Naive thymus-derived CD4-positive, alpha-beta T cell (primary cell): ENCODE measurements around the gene PRKAR1A. TPM values are rescaled to one million over a fixed set of nuclear protein-coding genes. Genes with fewer than 3 reads are reported as not detected.
A peak's percentile ranks its signal among the peaks of the same experiment; 100 is the strongest.

Source experiments
- ATAC-seq: fragments of 150-1000 bp; cut with Tn5 transposase; 2 replicates; pipeline ENCODE4 v1.10.0; 2021; ENCODE audit warnings: mild to moderate bottlenecking, moderate library complexity
- CTCF ChIA-PET: fragments of 350-600 bp; sonication (Branson Sonifier 250); formaldehyde crosslinking; loops from one replicate; lab custom pipeline; 2021; ENCODE audit warnings: antibody characterized with exemption; lab: Charles Lee
- POLR2A ChIA-PET: fragments of 350-600 bp; sonication (Branson Sonifier 250); formaldehyde crosslinking; loops from one replicate; lab custom pipeline; 2021; ENCODE audit warnings: antibody characterized with exemption, inconsistent platforms; lab: Charles Lee
- DNase-seq, 9 donors: peaks; one replicate each; pipeline versions ENCODE4 v3.0.0 to v3.0.0-alpha.2; 2020 to 2022; ENCODE audit warnings: mixed read lengths in 1 of 9
- H3K27ac ChIP-seq: one replicate; pipeline ENCODE4 v1.7.0; 2013; ENCODE audit warnings: mild to moderate bottlenecking, low read depth, low read length, moderate library complexity
- H3K27me3 ChIP-seq, 2 donors: one replicate each; pipeline ENCODE4 v1.7.0; 2013; ENCODE audit warnings: low read length in 2 of 2, mild to moderate bottlenecking in 2 of 2, moderate library complexity in 2 of 2; ENCODE audit not compliant: control insufficient read depth in 2 of 2, insufficient read depth in 2 of 2
- H3K36me3 ChIP-seq, 3 experiments: 1 replicate in 2 of 3; 2 replicates in 1 of 3; pipeline ENCODE4 v1.7.0; 2013; ENCODE audit warnings: low read length in 3 of 3, mild to moderate bottlenecking in 3 of 3, moderate library complexity in 1 of 3; ENCODE audit not compliant: insufficient read depth in 3 of 3, control insufficient read depth in 2 of 3
- H3K4me1 ChIP-seq, 2 donors: one replicate each; pipeline ENCODE4 v1.7.0; 2013; ENCODE audit warnings: low read length in 2 of 2, mild to moderate bottlenecking in 2 of 2, moderate library complexity in 1 of 2; ENCODE audit not compliant: control insufficient read depth in 2 of 2, insufficient read depth in 2 of 2
- H3K4me3 ChIP-seq: 2 replicates; pipeline ENCODE4 v1.7.0; 2013; ENCODE audit warnings: mild to moderate bottlenecking, low read length
- H3K9me3 ChIP-seq, 3 experiments: 1 replicate in 2 of 3; 2 replicates in 1 of 3; pipeline ENCODE4 v1.7.0; 2013; ENCODE audit warnings: low read length in 3 of 3; ENCODE audit not compliant: control insufficient read depth in 2 of 3
- H3K27ac Mint-ChIP-seq, 9 donors: one replicate each; pipeline ENCODE4 v1.8.0; 2020 to 2022; ENCODE audit warnings: mixed read lengths in 9 of 9, mild to moderate bottlenecking in 8 of 9, moderate library complexity in 5 of 9, inconsistent platforms in 2 of 9
- H3K27me3 Mint-ChIP-seq, 5 donors: one replicate each; pipeline ENCODE4 v1.8.0; 2021 to 2022; ENCODE audit warnings: mixed read lengths in 5 of 5, mild to moderate bottlenecking in 1 of 5
- H3K36me3 Mint-ChIP-seq, 5 donors: one replicate each; pipeline ENCODE4 v1.8.0; 2020 to 2022; ENCODE audit warnings: mixed read lengths in 5 of 5, mild to moderate bottlenecking in 3 of 5, inconsistent platforms in 1 of 5
- H3K4me1 Mint-ChIP-seq, 7 donors: one replicate each; pipeline ENCODE4 v1.8.0; 2020 to 2022; ENCODE audit warnings: mixed read lengths in 7 of 7, mild to moderate bottlenecking in 3 of 7, inconsistent platforms in 1 of 7
- H3K4me3 Mint-ChIP-seq, 10 donors: one replicate each; pipeline ENCODE4 v1.8.0; 2020 to 2022; ENCODE audit warnings: mild to moderate bottlenecking in 10 of 10, mixed read lengths in 10 of 10, moderate library complexity in 6 of 10, inconsistent platforms in 2 of 10
- H3K9me3 Mint-ChIP-seq, 11 donors: one replicate each; pipeline ENCODE4 v1.8.0; 2020 to 2022; ENCODE audit warnings: mixed read lengths in 11 of 11, mild to moderate bottlenecking in 4 of 11, inconsistent platforms in 1 of 11, moderate library complexity in 1 of 11
- intact Hi-C, 2 donors: fragments of 100-400 bp; cut with micrococcal nuclease; formaldehyde crosslinking; loops; one replicate each; pipeline ENCODE4 v1.15.1; 2023
- polyA plus RNA-seq, 2 donors: library from polyadenylated mRNA; unstranded; fragments of 300-500 nt; fragmentation: Illumina TruSeq; gene quantifications; one replicate each; pipeline ENCODE4 v1.2.3, GENCODE V29; 2021
- total RNA-seq, 6 experiments: library from RNA in 5 of 6; stranded (reverse) in 5 of 6; gene quantifications; 1 replicate in 5 of 6; 2 replicates in 1 of 6; pipeline ENCODE4 v1.2.3 and lab custom pipeline; 2021 to 2026

The PRKAR1A gene
- total and polyA plus RNA-seq, 7 experiments from 2014 or later = 115 to 224 (median 156) TPM

- H3K4me1 Mint-ChIP-seq = peaks cover 0 to 8% (median under 1%) of the 10 kb centered on the region in 7 donors
- peaks cover 4 to 37% (median 28%) of the 10 kb centered on the region in 5 donors for H3K36me3 Mint-ChIP-seq
- no peaks in the 10 kb centered on the region for H3K9me3 Mint-ChIP-seq
- H3K4me3 Mint-ChIP-seq = no peak overlapping the region
- DNase-seq (no peak), ATAC-seq (no peak)
- H3K27ac Mint-ChIP-seq = peak overlapping the region in 3 of 9 donors; percentile 1 to 73 (median 36)
- ChIA-PET CTCF (no interaction called here), POLR2A (no interaction called here)
- Histone ChIP-seq H3K27ac (no peak overlapping the region), H3K4me3 (no peak overlapping the region), H3K36me3 (peaks cover 20 to 52% (median 28%) of the 10 kb centered on the region in 3 experiments), H3K9me3 (no peaks in the 10 kb centered on the region), H3K4me1 (no peaks in the 10 kb centered on the region), H3K27me3 (no peaks in the 10 kb centered on the region)
- intact Hi-C loops = loop anchor here in 1 of 2 donors (5.0 to 10.0 kb wide), 3 partner anchors 81 to 711 kb away; no protein-coding TSS in a partner anchor
- no peaks in the 10 kb centered on the region for H3K27me3 Mint-ChIP-seq
These were observed 21.9 kb downstream of the PRKAR1A start for GRCh38 chr17:68533887-68534694.

GRCh38 chr17:68534695-68535088, 22.5 kb downstream of the PRKAR1A start:
- H3K27ac Mint-ChIP-seq = peak overlapping the region in 2 of 9 donors; percentile 31 to 68
- no peaks in the 10 kb centered on the region for H3K4me1 ChIP-seq
- H3K27me3 Mint-ChIP-seq = no peaks in the 10 kb centered on the region
- ATAC-seq = no peak
- H3K36me3 ChIP-seq = peaks cover 15 to 46% (median 22%) of the 10 kb centered on the region in 3 experiments
- no peaks in the 10 kb centered on the region for H3K27me3 ChIP-seq
- ChIA-PET CTCF (no interaction called here), POLR2A (no interaction called here)
- H3K36me3 Mint-ChIP-seq = peaks cover 4 to 37% (median 27%) of the 10 kb centered on the region in 5 donors
- peaks cover 0 to 13% (median 6%) of the 10 kb centered on the region in 7 donors for H3K4me1 Mint-ChIP-seq
- H3K27ac ChIP-seq = no peak overlapping the region
- H3K9me3 Mint-ChIP-seq = no peaks in the 10 kb centered on the region
- H3K4me3 ChIP-seq = no peak overlapping the region
- DNase-seq = no peak
- intact Hi-C loops = loop anchor here (5.0 to 10.0 kb wide), 4 partner anchors 80 to 713 kb away; no protein-coding TSS in a partner anchor
- H3K9me3 ChIP-seq = no peaks in the 10 kb centered on the region
- H3K4me3 Mint-ChIP-seq = no peak overlapping the region

DNA sequence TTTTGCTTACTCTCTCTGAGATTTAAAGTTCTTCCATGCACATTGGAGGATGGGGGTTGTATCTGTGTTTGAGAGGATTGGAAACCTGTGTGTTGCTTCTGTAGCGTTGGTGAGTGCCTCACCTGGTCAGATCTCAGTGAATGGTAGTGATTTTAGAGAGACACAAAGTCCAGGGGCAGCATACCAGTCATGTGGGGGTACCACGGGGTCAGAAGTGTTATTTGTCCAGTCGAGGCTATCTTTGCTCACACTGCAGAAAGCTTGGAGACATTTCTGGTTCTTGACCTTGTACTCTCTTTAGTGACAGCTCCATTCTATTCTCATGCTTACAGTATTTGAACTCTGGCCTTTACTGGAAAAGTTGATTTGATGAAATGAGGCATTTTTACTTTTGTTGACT, 23.7 kb downstream of the PRKAR1A start:
- ChIA-PET CTCF (no interaction called here), POLR2A (no interaction called here)
- DNase-seq (no peak), ATAC-seq (no peak)
- peaks cover 3 to 39% (median 9%) of the 10 kb centered on the region in 3 experiments for H3K36me3 ChIP-seq
- no peak overlapping the region for H3K4me3 ChIP-seq
- H3K27ac ChIP-seq = no peak overlapping the region
- H3K27me3 ChIP-seq = no peaks in the 10 kb centered on the region
- Mint-ChIP-seq H3K27me3 (no peaks in the 10 kb centered on the region), H3K27ac (no peak overlapping the region), H3K9me3 (no peaks in the 10 kb centered on the region), H3K36me3 (peaks cover 4 to 31% (median 28%) of the 10 kb centered on the region in 5 donors), H3K4me3 (no peak overlapping the region), H3K4me1 (peaks cover 0 to 13% (median 6%) of the 10 kb centered on the region in 7 donors)
- H3K9me3 ChIP-seq = no peaks in the 10 kb centered on the region
- no peaks in the 10 kb centered on the region for H3K4me1 ChIP-seq
- intact Hi-C loops = loop anchor here (5.0 to 10.0 kb wide), 3 partner anchors 79 to 711 kb away; no protein-coding TSS in a partner anchor

- Histone ChIP-seq H3K36me3 (peaks cover 3 to 33% (median 4%) of the 10 kb centered on the region in 3 experiments), H3K4me1 (no peaks in the 10 kb centered on the region), H3K4me3 (no peak overlapping the region), H3K27me3 (no peaks in the 10 kb centered on the region), H3K9me3 (no peaks in the 10 kb centered on the region), H3K27ac (no peak overlapping the region)
- Mint-ChIP-seq H3K4me3 (no peak overlapping the region), H3K27ac (peak overlapping the region in 5 of 9 donors; percentile 48 to 78 (median 54)), H3K27me3 (no peaks in the 10 kb centered on the region), H3K9me3 (peaks cover 0 to 1% (median 0%) of the 10 kb centered on the region in 11 donors), H3K36me3 (peaks cover 0 to 30% (median 17%) of the 10 kb centered on the region in 5 donors), H3K4me1 (peaks cover 0 to 9% (median 4%) of the 10 kb centered on the region in 7 donors)
- intact Hi-C loops = loop anchor here (5.0 to 10.0 kb wide), 3 partner anchors 75 to 707 kb away; no protein-coding TSS in a partner anchor
- CTCF ChIA-PET = no interaction called here
- POLR2A ChIA-PET = no interaction called here
- ATAC-seq (peak; percentile 37), DNase-seq (no peak)
These were observed 27.6 kb downstream of the PRKAR1A start for GRCh38 chr17:68539548-68540467.

DNA sequence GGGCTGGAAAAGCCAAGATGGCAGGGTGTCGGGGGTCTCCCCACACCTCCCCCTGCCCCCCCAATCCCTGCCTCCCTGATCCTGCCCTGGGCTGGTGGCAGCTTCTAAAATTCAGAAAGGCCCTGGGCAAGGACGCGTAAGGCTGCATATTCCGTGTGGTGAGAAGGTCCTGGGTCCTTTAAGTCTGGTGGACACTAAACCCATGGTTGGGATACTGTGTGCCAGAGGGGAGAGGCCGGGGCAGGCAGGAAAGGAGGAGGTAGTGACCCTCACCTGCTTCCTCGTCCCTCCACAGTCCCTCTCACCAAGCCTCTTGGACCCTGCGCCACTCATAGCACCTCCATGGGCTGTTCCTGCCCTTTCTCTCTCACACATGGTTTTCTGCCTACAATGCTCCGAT, 28.8 kb downstream of the PRKAR1A start:
- no peak overlapping the region for H3K4me3 Mint-ChIP-seq
- no peaks in the 10 kb centered on the region for H3K27me3 Mint-ChIP-seq
- H3K36me3 Mint-ChIP-seq = peaks cover 0 to 21% (median 11%) of the 10 kb centered on the region in 5 donors
- no peak for ATAC-seq
- no peaks in the 10 kb centered on the region for H3K27me3 ChIP-seq
- H3K9me3 ChIP-seq = no peaks in the 10 kb centered on the region
- ChIA-PET POLR2A (no interaction called here), CTCF (no interaction called here)
- peaks cover 0 to 7% (median 4%) of the 10 kb centered on the region in 7 donors for H3K4me1 Mint-ChIP-seq
- no peaks in the 10 kb centered on the region for H3K4me1 ChIP-seq
- peaks cover 0 to 23% (median 0%) of the 10 kb centered on the region in 3 experiments for H3K36me3 ChIP-seq
- H3K27ac Mint-ChIP-seq = peak overlapping the region in 1 of 9 donors; percentile 90
- no peak for DNase-seq
- H3K4me3 ChIP-seq = no peak overlapping the region
- no peak overlapping the region for H3K27ac ChIP-seq
- H3K9me3 Mint-ChIP-seq = peaks cover 0 to 1% (median 0%) of the 10 kb centered on the region in 11 donors
- intact Hi-C loops = no loop called here

- intact Hi-C loops = no loop called here
- no peaks in the 10 kb centered on the region for H3K27me3 ChIP-seq
- ChIA-PET CTCF (no interaction called here), POLR2A (no interaction called here)
- H3K36me3 ChIP-seq = peaks cover 0 to 16% (median 0%) of the 10 kb centered on the region in 3 experiments
- no peak overlapping the region for H3K4me3 Mint-ChIP-seq
- H3K9me3 ChIP-seq = no peaks in the 10 kb centered on the region
- no peak overlapping the region for H3K27ac ChIP-seq
- H3K27me3 Mint-ChIP-seq = no peaks in the 10 kb centered on the region
- no peak overlapping the region for H3K4me3 ChIP-seq
- peaks cover 0 to 6% (median 0%) of the 10 kb centered on the region in 11 donors for H3K9me3 Mint-ChIP-seq
- ATAC-seq (no peak), DNase-seq (no peak)
- peaks cover 0 to 7% (median 4%) of the 10 kb centered on the region in 7 donors for H3K4me1 Mint-ChIP-seq
- H3K36me3 Mint-ChIP-seq = peaks cover 0 to 21% (median 13%) of the 10 kb centered on the region in 5 donors
- H3K27ac Mint-ChIP-seq = peak overlapping the region in 2 of 9 donors; percentile 17 to 65
- no peaks in the 10 kb centered on the region for H3K4me1 ChIP-seq
These were observed 29.6 kb downstream of the PRKAR1A start for GRCh38 chr17:68541816-68542215.
